HepG2 (cell line): Measurements from ENCODE around the gene NHERF2. TPM values are rescaled to one million over a fixed set of nuclear protein-coding genes. Genes with fewer than 3 reads are reported as not detected.

Experiments used
- ELF3 ChIP-seq: IDR thresholded peaks from 2 replicates; pipeline ENCODE4 v1.6.1; 2016; ENCODE audit warnings: missing genetic modification reagents, missing compliant biosample characterization
- GLI4 ChIP-seq: sonication (generic); formaldehyde crosslinking; IDR thresholded peaks from 2 replicates; pipeline ENCODE4 v1.5.1; 2020; ENCODE audit warnings: missing genetic modification reagents, mild to moderate bottlenecking, moderate library complexity, borderline replicate concordance
- GMEB2 ChIP-seq: IDR thresholded peaks from 2 replicates; pipeline ENCODE4 v1.6.1; 2016; ENCODE audit warnings: missing biosample characterization, missing genetic modification reagents, low read depth
- KLF12 ChIP-seq: sonication (generic); formaldehyde crosslinking; IDR thresholded peaks from 2 replicates; pipeline ENCODE4 v1.4.0; 2020; ENCODE audit warnings: missing genetic modification reagents, borderline replicate concordance
- KLF13 ChIP-seq: sonication (generic); formaldehyde crosslinking; IDR thresholded peaks from 2 replicates; pipeline ENCODE4 v1.4.0; 2020; ENCODE audit warnings: mild to moderate bottlenecking, missing genetic modification reagents
- MYC ChIP-seq: sonication (generic); formaldehyde crosslinking; IDR thresholded peaks from 2 replicates; pipeline ENCODE4 v1.9.0; 2021; ENCODE audit warnings: missing genetic modification reagents, borderline replicate concordance
- SAFB2 ChIP-seq: sonication (generic); formaldehyde crosslinking; IDR thresholded peaks from 2 replicates; pipeline ENCODE4 v1.5.1; 2020; ENCODE audit warnings: missing genetic modification reagents, low read depth, mild to moderate bottlenecking, borderline replicate concordance
- SETDB1 ChIP-seq: sonication (generic); formaldehyde crosslinking; IDR thresholded peaks from 2 replicates; pipeline ENCODE4 v1.5.1; 2020; ENCODE audit warnings: missing genetic modification reagents, mild to moderate bottlenecking, borderline replicate concordance
- SIX4 ChIP-seq: sonication (generic); formaldehyde crosslinking; IDR thresholded peaks from 2 replicates; pipeline ENCODE4 v1.4.0; 2020; ENCODE audit warnings: missing genetic modification reagents
- SMC3 ChIP-seq: IDR thresholded peaks from 2 replicates; pipeline ENCODE4 v1.6.1; 2011; ENCODE audit warnings: low read length, improper control_type of control experiment
- TSC22D2 ChIP-seq: sonication (generic); formaldehyde crosslinking; IDR thresholded peaks from 2 replicates; pipeline ENCODE4 v1.5.1; 2020; ENCODE audit warnings: missing genetic modification reagents, mild to moderate bottlenecking, borderline replicate concordance
- ZFP82 ChIP-seq: sonication (generic); formaldehyde crosslinking; IDR thresholded peaks from 2 replicates; pipeline ENCODE4 v1.5.1; 2020; ENCODE audit warnings: mild to moderate bottlenecking, missing genetic modification reagents, borderline replicate concordance
- ZNF24 ChIP-seq: fragments of 450-650 bp; IDR thresholded peaks from 2 replicates; pipeline ENCODE4 v1.6.1; 2017; ENCODE audit warnings: antibody characterized with exemption, mild to moderate bottlenecking
- ZNF468 ChIP-seq: sonication (generic); formaldehyde crosslinking; IDR thresholded peaks from 2 replicates; pipeline ENCODE4 v1.8.0; 2022; ENCODE audit warnings: mild to moderate bottlenecking, moderate library complexity, missing genetic modification reagents
- ZNF552 ChIP-seq: sonication (generic); formaldehyde crosslinking; IDR thresholded peaks from 2 replicates; pipeline ENCODE4 v1.9.0; 2022; ENCODE audit warnings: missing genetic modification reagents, mild to moderate bottlenecking, borderline replicate concordance
- ZNF607 ChIP-seq: sonication (generic); formaldehyde crosslinking; IDR thresholded peaks from 2 replicates; pipeline ENCODE4 v1.5.1; 2020; ENCODE audit warnings: missing genetic modification reagents, mild to moderate bottlenecking, borderline replicate concordance
- ZNF788 ChIP-seq: sonication (generic); formaldehyde crosslinking; IDR thresholded peaks from 2 replicates; pipeline ENCODE4 v1.5.0; 2020; ENCODE audit warnings: mild to moderate bottlenecking, missing genetic modification reagents, borderline replicate concordance
- ZNF879 ChIP-seq: sonication (generic); formaldehyde crosslinking; IDR thresholded peaks from 2 replicates; pipeline ENCODE4 v1.8.1; 2023; ENCODE audit warnings: missing genetic modification reagents
- polyA plus RNA-seq, 8 experiments: library from polyadenylated mRNA; depleted of rRNA in 3 of 8; stranded (reverse) in 7 of 8; unstranded in 1 of 8; fragments of >200 nt; fragmentation: Illumina TruSeq in 4 of 8; extraction: Trizol in 4 of 8; gene quantifications; 2 replicates each; pipeline versions ENCODE4 v1.2.1 to v1.2.3, GENCODE V29; 2011 to 2016; ENCODE audit warnings: low read depth in 4 of 8, missing spikeins in 1 of 8, mixed read lengths in 1 of 8; ENCODE audit not compliant: insufficient read depth in 1 of 8
- total RNA-seq, 5 experiments: library from RNA; depleted of rRNA; stranded (reverse); fragments of >200 nt; fragmentation: Illumina TruSeq; extraction: Trizol; gene quantifications; 2 replicates each; pipeline ENCODE4 v1.2.3, GENCODE V29; 2016; ENCODE audit warnings: low read depth in 1 of 5
- TF ChIP-seq, protein P1 (sequence below): sonication (generic); formaldehyde crosslinking; IDR thresholded peaks from 2 replicates; pipeline ENCODE4 v1.9.0; 2021; ENCODE audit warnings: missing genetic modification reagents, mild to moderate bottlenecking, borderline replicate concordance
- TF ChIP-seq, protein P2 (sequence below): sonication (generic); formaldehyde crosslinking; IDR thresholded peaks from 2 replicates; pipeline ENCODE4 v1.4.0; 2020; ENCODE audit warnings: low read depth, missing genetic modification reagents
- TF ChIP-seq, protein P3 (sequence below): IDR thresholded peaks from 2 replicates; pipeline ENCODE4 v1.6.1; 2016; ENCODE audit warnings: missing genetic modification reagents, missing compliant biosample characterization

The NHERF2 gene
- total and polyA plus RNA-seq, 2 of the 13 experiments (the other 11 are each of a cell fraction or from before 2014, with no cell fraction given), result 23.7 to 39.3 TPM

- TF ChIP-seq ZNF788 (CRISPR knock-in tag), result no peak; the same call in 1 of the 2 replicates
- TF ChIP-seq, protein P1, sequence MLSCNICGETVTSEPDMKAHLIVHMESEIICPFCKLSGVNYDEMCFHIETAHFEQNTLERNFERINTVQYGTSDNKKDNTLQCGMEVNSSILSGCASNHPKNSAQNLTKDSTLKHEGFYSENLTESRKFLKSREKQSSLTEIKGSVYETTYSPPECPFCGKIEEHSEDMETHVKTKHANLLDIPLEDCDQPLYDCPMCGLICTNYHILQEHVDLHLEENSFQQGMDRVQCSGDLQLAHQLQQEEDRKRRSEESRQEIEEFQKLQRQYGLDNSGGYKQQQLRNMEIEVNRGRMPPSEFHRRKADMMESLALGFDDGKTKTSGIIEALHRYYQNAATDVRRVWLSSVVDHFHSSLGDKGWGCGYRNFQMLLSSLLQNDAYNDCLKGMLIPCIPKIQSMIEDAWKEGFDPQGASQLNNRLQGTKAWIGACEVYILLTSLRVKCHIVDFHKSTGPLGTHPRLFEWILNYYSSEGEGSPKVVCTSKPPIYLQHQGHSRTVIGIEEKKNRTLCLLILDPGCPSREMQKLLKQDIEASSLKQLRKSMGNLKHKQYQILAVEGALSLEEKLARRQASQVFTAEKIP, result no peak
- TF ChIP-seq SIX4, result no peak
- no peak for TF ChIP-seq ELF3
- TF ChIP-seq ZNF24, result no peak
- TF ChIP-seq, protein P2, sequence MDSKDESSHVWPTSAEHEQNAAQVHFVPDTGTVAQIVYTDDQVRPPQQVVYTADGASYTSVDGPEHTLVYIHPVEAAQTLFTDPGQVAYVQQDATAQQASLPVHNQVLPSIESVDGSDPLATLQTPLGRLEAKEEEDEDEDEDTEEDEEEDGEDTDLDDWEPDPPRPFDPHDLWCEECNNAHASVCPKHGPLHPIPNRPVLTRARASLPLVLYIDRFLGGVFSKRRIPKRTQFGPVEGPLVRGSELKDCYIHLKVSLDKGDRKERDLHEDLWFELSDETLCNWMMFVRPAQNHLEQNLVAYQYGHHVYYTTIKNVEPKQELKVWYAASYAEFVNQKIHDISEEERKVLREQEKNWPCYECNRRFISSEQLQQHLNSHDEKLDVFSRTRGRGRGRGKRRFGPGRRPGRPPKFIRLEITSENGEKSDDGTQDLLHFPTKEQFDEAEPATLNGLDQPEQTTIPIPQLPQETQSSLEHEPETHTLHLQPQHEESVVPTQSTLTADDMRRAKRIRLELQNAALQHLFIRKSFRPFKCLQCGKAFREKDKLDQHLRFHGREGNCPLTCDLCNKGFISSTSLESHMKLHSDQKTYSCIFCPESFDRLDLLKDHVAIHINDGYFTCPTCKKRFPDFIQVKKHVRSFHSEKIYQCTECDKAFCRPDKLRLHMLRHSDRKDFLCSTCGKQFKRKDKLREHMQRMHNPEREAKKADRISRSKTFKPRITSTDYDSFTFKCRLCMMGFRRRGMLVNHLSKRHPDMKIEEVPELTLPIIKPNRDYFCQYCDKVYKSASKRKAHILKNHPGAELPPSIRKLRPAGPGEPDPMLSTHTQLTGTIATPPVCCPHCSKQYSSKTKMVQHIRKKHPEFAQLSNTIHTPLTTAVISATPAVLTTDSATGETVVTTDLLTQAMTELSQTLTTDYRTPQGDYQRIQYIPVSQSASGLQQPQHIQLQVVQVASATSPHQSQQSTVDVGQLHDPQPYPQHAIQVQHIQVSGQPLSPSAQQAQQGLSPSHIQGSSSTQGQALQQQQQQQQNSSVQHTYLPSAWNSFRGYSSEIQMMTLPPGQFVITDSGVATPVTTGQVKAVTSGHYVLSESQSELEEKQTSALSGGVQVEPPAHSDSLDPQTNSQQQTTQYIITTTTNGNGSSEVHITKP (CRISPR knock-in tag), result no peak
- no peak for TF ChIP-seq ZFP82
- TF ChIP-seq KLF13 (CRISPR knock-in tag), result no peak
- no peak for TF ChIP-seq GMEB2
- peak; percentile 63; the same call in 1 of the 2 replicates for TF ChIP-seq GLI4 (CRISPR knock-in tag)
- no peak; the same call in 1 of the 2 replicates for TF ChIP-seq TSC22D2 (CRISPR knock-in tag)
- no peak for TF ChIP-seq SMC3
- TF ChIP-seq, protein P3, sequence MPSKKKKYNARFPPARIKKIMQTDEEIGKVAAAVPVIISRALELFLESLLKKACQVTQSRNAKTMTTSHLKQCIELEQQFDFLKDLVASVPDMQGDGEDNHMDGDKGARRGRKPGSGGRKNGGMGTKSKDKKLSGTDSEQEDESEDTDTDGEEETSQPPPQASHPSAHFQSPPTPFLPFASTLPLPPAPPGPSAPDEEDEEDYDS (CRISPR knock-in tag), result peak; percentile 9
- TF ChIP-seq ZNF552, result no peak
- peak; percentile 98 for TF ChIP-seq MYC (CRISPR knock-in tag)
- TF ChIP-seq SETDB1 (CRISPR knock-in tag), result no peak
- no peak for TF ChIP-seq ZNF468
- TF ChIP-seq ZNF879 (CRISPR knock-in tag), result no peak; the same call in 1 of the 2 replicates
- TF ChIP-seq KLF12 (CRISPR knock-in tag), result peak; percentile 71; the same call in 1 of the 2 replicates
- TF ChIP-seq ZNF607 (CRISPR knock-in tag), result peak; percentile 78; the same call in 1 of the 2 replicates
- TF ChIP-seq SAFB2 (CRISPR knock-in tag), result no peak
These were observed 16.8 kb upstream of the NHERF2 start, which contains the start of gene ZNF598 (continued) for GRCh38 chr16:2009791-2010510.
